Measurements from ENCODE around the gene STK4. TPM values are rescaled to one million over a fixed set of nuclear protein-coding genes. Genes with fewer than 3 reads are reported as not detected.

The STK4 gene
- total and polyA plus RNA-seq, 2 of the 4 experiments (the other 2 are of a cell fraction): 10.2 to 22.2 TPM

DNA sequence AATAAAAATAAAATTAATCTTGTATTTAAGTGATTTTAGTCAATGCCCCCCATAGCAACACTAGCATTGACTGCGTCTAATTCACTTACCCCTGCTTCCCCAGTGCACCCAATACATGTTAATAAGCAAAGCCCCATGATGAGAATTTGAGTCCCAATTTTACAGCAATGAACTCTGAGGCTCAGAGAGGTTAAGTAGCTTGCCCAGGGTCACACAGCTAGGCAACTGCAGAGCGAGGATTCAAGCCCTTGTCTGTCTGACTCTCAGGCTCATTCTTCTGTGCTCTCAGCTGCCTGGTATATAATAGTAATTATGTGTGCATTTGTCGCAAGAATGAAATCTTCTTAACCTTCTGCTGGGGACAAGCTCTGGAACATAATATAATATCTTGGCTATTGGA lies 48.0 kb upstream of the STK4 start:
- ChIA-PET POLR2A (ENCODE audit: unreplicated experiment) (interaction anchor here (0.6 kb wide), 1 partner anchor 10 kb away, joined by 8 read pairs; no protein-coding TSS in a partner anchor), CTCF (no interaction called here)
- Histone ChIP-seq H4K20me1 (ENCODE audit: insufficient read depth, low read length) (no peaks in the 10 kb centered on the region), H2BK15ac (ENCODE audit: low read depth, low read length) (no peak overlapping the region), H3K18ac (ENCODE audit: low read depth, low read length) (no peak overlapping the region), H4K91ac (ENCODE audit: insufficient read depth, low read depth, low read length) (no peak overlapping the region), H3K27ac (ENCODE audit: insufficient read depth, low read length) (no peak overlapping the region), H3K79me1 (ENCODE audit: low read depth in 1 of 2, low read length in 2 of 2) (no peaks in the 10 kb centered on the region), H3K14ac (replicated peaks; ENCODE audit: low read depth, low read length) (no peak overlapping the region), H3K27me3 (ENCODE audit: control insufficient read depth, insufficient read depth, low read length) (no peaks in the 10 kb centered on the region), H3K36me3 (ENCODE audit: control insufficient read depth, insufficient read depth, low read length) (peaks cover 30% of the 10 kb centered on the region), H3K9me3 (ENCODE audit: control insufficient read depth, insufficient read depth, low read length) (no peaks in the 10 kb centered on the region), H3K4me1 (ENCODE audit: control insufficient read depth, insufficient read depth, low read length) (no peaks in the 10 kb centered on the region), H3K4ac (ENCODE audit: low read depth, low read length) (no peak overlapping the region), H3K4me3 (ENCODE audit: insufficient read depth, low read depth, low read length) (no peak overlapping the region), H3K56ac (ENCODE audit: extremely low read depth, insufficient read depth, low read length) (no peak overlapping the region), H2AFZ (replicated peaks; ENCODE audit: low read length, poor library complexity) (no peak overlapping the region), H2BK20ac (ENCODE audit: low read depth, low read length) (no peak overlapping the region), H4K8ac (ENCODE audit: low read depth in 2 of 2, low read length in 2 of 2) (no peak overlapping the region), H2AK5ac (ENCODE audit: low read depth, low read length) (no peak overlapping the region), H3K4me2 (ENCODE audit: low read depth, low read length) (no peak overlapping the region), H3K9me1 (ENCODE audit: insufficient read depth, low read length) (peaks cover 5% of the 10 kb centered on the region; the same call in 1 of the 2 replicates), H3K23ac (ENCODE audit: low read depth, low read length) (no peak overlapping the region), H4K5ac (ENCODE audit: low read depth, low read length) (no peak overlapping the region), H2AK9ac (replicated peaks; ENCODE audit: low read depth, low read length, poor library complexity) (no peak overlapping the region), H2BK120ac (ENCODE audit: low read depth, low read length) (no peak overlapping the region), H3K9ac (ENCODE audit: low read depth, low read length) (no peak overlapping the region), H2BK5ac (ENCODE audit: low read depth, low read length, poor library complexity, severe bottlenecking) (no peak overlapping the region)
- intact Hi-C loops (cut with micrococcal nuclease) (no loop called here), in situ Hi-C loops (cut with MboI; ENCODE audit: low sequenced_read_pairs) (no loop called here), dilution Hi-C loops (cut with HindIII; ENCODE audit: low sequenced_read_pairs, unreplicated experiment) (no loop called here)
- no TSS peak for BruUV-seq (replicated peaks)
- ATAC-seq (ENCODE audit: low read depth) (no peak), DNase-seq (no peak)
- WGBS, 2 experiments (ENCODE audit: extremely low coverage in 2 of 2, insufficient read length in 1 of 2): no CpG with 5 or more reads among the region's 3 CpGs
- TF ChIP-seq RAD21 (IDR thresholded peaks at IDR 0.05; ENCODE audit: low read length): no peak
- TF ChIP-seq POLR2A (IDR thresholded peaks at IDR 0.05; ENCODE audit: low read depth, low read length): no peak
- no peak for TF ChIP-seq NFE2L2 (IDR thresholded peaks at IDR 0.05; ENCODE audit: low read depth, low read length)
- no peak for TF ChIP-seq RFX5 (IDR thresholded peaks at IDR 0.05; ENCODE audit: low read depth, low read length)
- TF ChIP-seq, protein P1, sequence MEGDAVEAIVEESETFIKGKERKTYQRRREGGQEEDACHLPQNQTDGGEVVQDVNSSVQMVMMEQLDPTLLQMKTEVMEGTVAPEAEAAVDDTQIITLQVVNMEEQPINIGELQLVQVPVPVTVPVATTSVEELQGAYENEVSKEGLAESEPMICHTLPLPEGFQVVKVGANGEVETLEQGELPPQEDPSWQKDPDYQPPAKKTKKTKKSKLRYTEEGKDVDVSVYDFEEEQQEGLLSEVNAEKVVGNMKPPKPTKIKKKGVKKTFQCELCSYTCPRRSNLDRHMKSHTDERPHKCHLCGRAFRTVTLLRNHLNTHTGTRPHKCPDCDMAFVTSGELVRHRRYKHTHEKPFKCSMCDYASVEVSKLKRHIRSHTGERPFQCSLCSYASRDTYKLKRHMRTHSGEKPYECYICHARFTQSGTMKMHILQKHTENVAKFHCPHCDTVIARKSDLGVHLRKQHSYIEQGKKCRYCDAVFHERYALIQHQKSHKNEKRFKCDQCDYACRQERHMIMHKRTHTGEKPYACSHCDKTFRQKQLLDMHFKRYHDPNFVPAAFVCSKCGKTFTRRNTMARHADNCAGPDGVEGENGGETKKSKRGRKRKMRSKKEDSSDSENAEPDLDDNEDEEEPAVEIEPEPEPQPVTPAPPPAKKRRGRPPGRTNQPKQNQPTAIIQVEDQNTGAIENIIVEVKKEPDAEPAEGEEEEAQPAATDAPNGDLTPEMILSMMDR (conservative IDR thresholded peaks at IDR 0.05; ENCODE audit: low read depth, low read length): no peak
- TF ChIP-seq CHD1 (IDR thresholded peaks at IDR 0.05; ENCODE audit: low read depth, low read length): no peak
- no peak for TF ChIP-seq SMC3 (IDR thresholded peaks at IDR 0.05; ENCODE audit: low read depth, low read length)
